Hepatocyte (in vitro differentiated cells): ENCODE results near the gene EWSR1. TPM values are rescaled to one million over a fixed set of nuclear protein-coding genes. Genes with fewer than 3 reads are reported as not detected.

Source experiments
- DNase-seq: peaks from one replicate; pipeline ENCODE4 v3.0.0-alpha.2; 2016; ENCODE audit warnings: low spot score
- H2AFZ ChIP-seq: fragments of 200-600 bp; sonication (generic); 2 replicates; pipeline ENCODE4 v1.6.0; 2016; ENCODE audit warnings: antibody characterized with exemption, mild to moderate bottlenecking
- H3K27ac ChIP-seq: fragments of 200-600 bp; sonication (generic); 2 replicates; pipeline ENCODE4 v1.5.1; 2016; ENCODE audit warnings: mild to moderate bottlenecking
- H3K27me3 ChIP-seq: fragments of 200-600 bp; sonication (generic); 2 replicates; pipeline ENCODE4 v1.6.1; 2016
- H3K36me3 ChIP-seq: fragments of 200-600 bp; sonication (generic); replicated peaks from 2 replicates; pipeline ENCODE4 v1.5.1; 2016; ENCODE audit warnings: low read depth; ENCODE audit not compliant: insufficient read depth
- H3K4me1 ChIP-seq: fragments of 200-600 bp; sonication (generic); 2 replicates; pipeline ENCODE4 v1.5.1; 2016; ENCODE audit warnings: mild to moderate bottlenecking, moderate library complexity; ENCODE audit not compliant: insufficient read depth
- H3K4me2 ChIP-seq: fragments of 200-600 bp; sonication (generic); 2 replicates; pipeline ENCODE4 v1.6.0; 2016
- H3K4me3 ChIP-seq: fragments of 200-600 bp; sonication (generic); 2 replicates; pipeline ENCODE4 v1.5.1; 2016; ENCODE audit warnings: mild to moderate bottlenecking
- H3K79me2 ChIP-seq: fragments of 200-600 bp; sonication (generic); 2 replicates; pipeline ENCODE4 v1.6.0; 2017; ENCODE audit warnings: mild to moderate bottlenecking
- H3K9me2 ChIP-seq: fragments of 200-600 bp; sonication (generic); replicated peaks from 2 replicates; pipeline ENCODE4 v1.6.0; 2017; ENCODE audit warnings: mild to moderate bottlenecking; ENCODE audit not compliant: insufficient read depth
- H3K9me3 ChIP-seq: fragments of 200-600 bp; sonication (generic); 2 replicates; pipeline ENCODE4 v1.5.1; 2016; ENCODE audit warnings: low read depth, mild to moderate bottlenecking
- H4K20me1 ChIP-seq: fragments of 200-600 bp; sonication (generic); 2 replicates; pipeline ENCODE4 v1.6.0; 2016; ENCODE audit warnings: mild to moderate bottlenecking; ENCODE audit not compliant: insufficient read depth, poor library complexity, severe bottlenecking
- EZH2 ChIP-seq: fragments of 200-600 bp; sonication (generic); IDR thresholded peaks from 2 replicates; pipeline ENCODE4 v1.6.1; 2016; ENCODE audit warnings: antibody characterized with exemption, mild to moderate bottlenecking, borderline replicate concordance
- EZH2phosphoT487 ChIP-seq: fragments of 200-600 bp; sonication (generic); IDR thresholded peaks from one replicate; pipeline ENCODE4 v1.6.1; 2018; ENCODE audit warnings: antibody characterized with exemption, mild to moderate bottlenecking, low read depth, moderate library complexity; ENCODE audit not compliant: unreplicated experiment, severe bottlenecking
- WGBS: methylation state at CpG from one replicate; pipeline ENCODE4 v1.1.6; 2016; ENCODE audit warnings: low lambda C conversion rate; ENCODE audit errors: missing lambda C conversion rate; 5-methylcytosine and 5-hydroxymethylcytosine counted together
- polyA plus RNA-seq: library from polyadenylated mRNA; unstranded; fragments of >200 nt; fragmentation: Nextera tagmentation; extraction: Ambion mirVana; gene quantifications from 2 replicates; pipeline ENCODE4 v1.2.1, GENCODE V29; 2016
- total RNA-seq: library from RNA; depleted of rRNA; stranded (reverse); fragments of >200 nt; gene quantifications from 2 replicates; pipeline ENCODE4 v1.2.3, GENCODE V29; 2014
- TF ChIP-seq, protein P1 (sequence below): fragments of 200-600 bp; sonication (generic); IDR thresholded peaks from 2 replicates; pipeline ENCODE4 v1.5.1; 2016; ENCODE audit warnings: antibody characterized with exemption, mild to moderate bottlenecking; ENCODE audit not compliant: poor library complexity

EWSR1 gene
- total and polyA plus RNA-seq, 2 experiments from 2014 or later = 161 to 269 TPM

DNA sequence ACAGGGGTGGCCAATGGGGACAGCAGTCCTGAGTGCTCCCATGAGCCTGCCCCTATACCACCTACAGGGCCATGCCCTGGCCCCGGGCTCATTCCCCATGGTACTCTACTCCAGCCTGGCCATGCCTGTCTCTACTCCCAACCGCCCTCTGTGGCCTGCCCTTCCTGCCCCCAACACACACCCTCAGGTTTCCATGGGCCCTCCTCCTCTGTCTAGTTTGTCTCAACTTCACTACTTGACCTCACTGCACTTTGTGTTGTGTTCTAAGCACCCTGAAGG lies 73.7 kb downstream of the EWSR1 start:
- no peak overlapping the region for H3K27ac ChIP-seq
- no peaks in the 10 kb centered on the region for H3K79me2 ChIP-seq
- H4K20me1 ChIP-seq = no peaks in the 10 kb centered on the region
- no peak overlapping the region for H3K4me2 ChIP-seq
- H3K9me3 ChIP-seq = no peaks in the 10 kb centered on the region
- H3K9me2 ChIP-seq = no peaks in the 10 kb centered on the region
- TF ChIP-seq, protein P1, sequence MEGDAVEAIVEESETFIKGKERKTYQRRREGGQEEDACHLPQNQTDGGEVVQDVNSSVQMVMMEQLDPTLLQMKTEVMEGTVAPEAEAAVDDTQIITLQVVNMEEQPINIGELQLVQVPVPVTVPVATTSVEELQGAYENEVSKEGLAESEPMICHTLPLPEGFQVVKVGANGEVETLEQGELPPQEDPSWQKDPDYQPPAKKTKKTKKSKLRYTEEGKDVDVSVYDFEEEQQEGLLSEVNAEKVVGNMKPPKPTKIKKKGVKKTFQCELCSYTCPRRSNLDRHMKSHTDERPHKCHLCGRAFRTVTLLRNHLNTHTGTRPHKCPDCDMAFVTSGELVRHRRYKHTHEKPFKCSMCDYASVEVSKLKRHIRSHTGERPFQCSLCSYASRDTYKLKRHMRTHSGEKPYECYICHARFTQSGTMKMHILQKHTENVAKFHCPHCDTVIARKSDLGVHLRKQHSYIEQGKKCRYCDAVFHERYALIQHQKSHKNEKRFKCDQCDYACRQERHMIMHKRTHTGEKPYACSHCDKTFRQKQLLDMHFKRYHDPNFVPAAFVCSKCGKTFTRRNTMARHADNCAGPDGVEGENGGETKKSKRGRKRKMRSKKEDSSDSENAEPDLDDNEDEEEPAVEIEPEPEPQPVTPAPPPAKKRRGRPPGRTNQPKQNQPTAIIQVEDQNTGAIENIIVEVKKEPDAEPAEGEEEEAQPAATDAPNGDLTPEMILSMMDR = no peak
- TF ChIP-seq EZH2phosphoT487 (no peak), EZH2 (no peak)
- DNase-seq = no peak
- no peak overlapping the region for H3K4me3 ChIP-seq
- no peaks in the 10 kb centered on the region for H3K36me3 ChIP-seq
- no peaks in the 10 kb centered on the region for H3K4me1 ChIP-seq
- H2AFZ ChIP-seq = no peak overlapping the region
- no peaks in the 10 kb centered on the region for H3K27me3 ChIP-seq
- 89% methylated on average over 2 of the region's 2 CpGs for WGBS

DNA sequence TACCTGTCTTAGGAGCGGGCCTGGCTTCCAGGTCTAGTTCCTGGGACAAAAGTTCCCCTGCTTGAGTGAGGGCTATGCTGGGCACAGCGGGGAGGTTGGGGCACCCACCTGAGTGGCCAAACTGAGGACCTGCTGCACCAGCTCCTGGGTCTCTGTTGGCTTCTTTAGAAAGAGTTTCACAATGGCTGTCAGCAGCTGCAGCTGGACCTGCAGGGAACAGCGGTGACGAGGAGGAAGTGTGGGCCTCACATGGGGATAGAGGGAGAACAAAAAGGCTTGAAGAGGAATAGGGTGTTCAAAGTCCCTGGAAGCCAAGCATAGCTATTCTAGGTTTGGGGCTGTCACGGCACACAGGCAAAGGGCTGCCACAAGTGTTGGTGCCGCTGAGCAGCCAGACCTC lies 74.1 kb downstream of the EWSR1 start:
- TF ChIP-seq EZH2phosphoT487 = no peak
- TF ChIP-seq EZH2 = no peak
- TF ChIP-seq, protein P1 = no peak
- WGBS = 94% methylated on average over 6 of the region's 6 CpGs
- H3K4me2 ChIP-seq = no peak overlapping the region
- no peaks in the 10 kb centered on the region for H3K36me3 ChIP-seq
- no peaks in the 10 kb centered on the region for H3K9me2 ChIP-seq
- no peaks in the 10 kb centered on the region for H3K9me3 ChIP-seq
- no peak for DNase-seq
- no peak overlapping the region for H3K4me3 ChIP-seq
- H4K20me1 ChIP-seq = no peaks in the 10 kb centered on the region
- no peak overlapping the region for H2AFZ ChIP-seq
- no peak overlapping the region for H3K27ac ChIP-seq
- H3K27me3 ChIP-seq = no peaks in the 10 kb centered on the region
- no peaks in the 10 kb centered on the region for H3K79me2 ChIP-seq
- H3K4me1 ChIP-seq = no peaks in the 10 kb centered on the region

DNA sequence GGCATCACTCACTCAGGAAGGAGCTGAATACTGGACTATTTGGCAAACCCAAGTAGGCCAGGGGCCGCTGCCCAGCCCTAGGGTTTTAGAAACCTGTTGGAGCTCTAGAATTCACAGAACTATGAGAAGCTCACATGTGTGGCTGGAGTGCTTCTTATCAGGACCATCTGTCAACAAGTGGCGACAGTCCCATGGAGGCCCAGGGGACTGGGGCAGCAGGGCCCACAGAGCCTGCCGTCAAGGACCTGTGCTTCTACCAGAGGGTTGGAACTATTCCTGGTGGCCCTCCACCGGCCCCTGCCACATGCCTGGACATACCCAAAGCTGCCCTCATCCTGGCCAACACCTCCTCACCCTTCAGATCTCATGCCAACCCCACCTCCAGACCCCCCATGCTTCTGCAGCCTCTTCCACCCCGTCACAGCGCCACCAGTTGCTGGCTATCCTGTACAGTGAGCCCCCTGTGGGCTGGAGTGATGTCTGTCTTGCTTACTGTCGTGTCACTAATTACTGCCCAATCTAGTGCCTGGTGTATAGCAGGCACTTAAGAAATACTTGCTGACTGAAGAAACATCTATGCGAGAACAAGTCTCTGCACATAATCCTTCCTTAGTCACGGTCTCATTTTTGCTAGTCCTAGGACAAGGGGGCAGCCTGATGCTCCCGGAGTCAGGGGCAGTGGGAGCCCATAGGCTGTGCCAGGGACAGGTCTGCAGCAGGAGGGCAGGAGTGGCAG lies 74.7 kb downstream of the EWSR1 start:
- Histone ChIP-seq H3K4me2 (no peak overlapping the region), H3K27me3 (no peaks in the 10 kb centered on the region), H3K9me2 (no peaks in the 10 kb centered on the region), H3K4me3 (no peak overlapping the region), H3K9me3 (no peaks in the 10 kb centered on the region), H3K27ac (no peak overlapping the region), H3K36me3 (no peaks in the 10 kb centered on the region), H3K4me1 (no peaks in the 10 kb centered on the region), H2AFZ (no peak overlapping the region), H4K20me1 (no peaks in the 10 kb centered on the region), H3K79me2 (no peaks in the 10 kb centered on the region)
- DNase-seq = no peak
- 70% methylated on average over 10 of the region's 10 CpGs for WGBS
- TF ChIP-seq, protein P1 = no peak
- TF ChIP-seq EZH2phosphoT487 = no peak
- no peak for TF ChIP-seq EZH2
